HepG2 (cell line): Measurements from ENCODE around the gene ADARB1. TPM values are rescaled to one million over a fixed set of nuclear protein-coding genes. Genes with fewer than 3 reads are reported as not detected.

Source experiments
- ATAC-seq: fragments of 200-7000 bp; cut with Tn5 transposase; 3 replicates; pipeline ENCODE4 v1.9.1; 2020; ENCODE audit warnings: mild to moderate bottlenecking, moderate library complexity
- BruUV-seq: library from RNA; stranded (reverse); fragments of 400-500 nt; replicated peaks from 2 replicates; lab custom pipeline; 2021; lab: Mats Ljungman, UMichigan
- CTCF ChIA-PET: fragments of 300-600 bp; formaldehyde crosslinking; extraction: SDS; loops from one replicate; lab custom pipeline; 2021; ENCODE audit warnings: low total read pairs, inconsistent platforms, low intra/inter-chr PET ratio; lab: Yijun Ruan, JAX
- POLR2A ChIA-PET: fragments of 350-600 bp; sonication (Branson Sonifier 250); formaldehyde crosslinking; loops from one replicate; lab custom pipeline; 2020; ENCODE audit warnings: antibody characterized with exemption, inconsistent platforms; lab: Yijun Ruan, JAX
- DNase-seq: peaks from one replicate; pipeline ENCODE4 v3.0.0-alpha.2; 2015; ENCODE audit warnings: low spot score
- FAIRE-seq: peaks from 3 replicates; lab custom pipeline; 2011; peaks lifted over from hg19 to GRCh38; lab: Jason Lieb, UNC
- H2AFZ ChIP-seq: one replicate; pipeline ENCODE4 v1.6.1; 2011; ENCODE audit warnings: low read length, inconsistent platforms
- H3K27ac ChIP-seq: fragments of 300-600 bp; 3 replicates; pipeline ENCODE4 v1.8.0; 2011; ENCODE audit warnings: mixed run types, mild to moderate bottlenecking, mixed read lengths, low read length, inconsistent platforms; ENCODE audit not compliant: insufficient read depth; ENCODE audit errors: extremely low read length
- H3K27me3 ChIP-seq, 2 experiments: fragments of 200-600 bp in 1 of 2; 2 replicates in 1 of 2; 3 replicates in 1 of 2; pipeline versions ENCODE4 v1.6.0 to v1.8.0; 2011; ENCODE audit warnings: low read length in 2 of 2, mild to moderate bottlenecking in 2 of 2, moderate library complexity in 2 of 2, inconsistent platforms in 1 of 2; ENCODE audit not compliant: insufficient read depth in 2 of 2, control insufficient read depth in 1 of 2
- H3K36me3 ChIP-seq, 2 experiments: fragments of 200-600 bp in 1 of 2; replicated peaks in 1 of 2; 2 replicates in 1 of 2; 3 replicates in 1 of 2; pipeline versions ENCODE4 v1.5.1 to v1.8.0; 2011; ENCODE audit warnings: low read length in 2 of 2, inconsistent platforms in 1 of 2; ENCODE audit not compliant: insufficient read depth in 2 of 2, control insufficient read depth in 1 of 2
- H3K4me1 ChIP-seq: 2 replicates; pipeline ENCODE4 v1.5.1; 2012; ENCODE audit warnings: low read length, inconsistent platforms; ENCODE audit not compliant: insufficient read depth
- H3K4me2 ChIP-seq: 2 replicates; pipeline ENCODE4 v1.6.0; 2011; ENCODE audit warnings: low read depth, low read length, inconsistent platforms
- H3K4me3 ChIP-seq, 3 experiments: fragments of 200-600 bp in 1 of 3; sonication (generic), shearing (Covaris generic) in 1 of 3; replicated peaks in 1 of 3; 2 replicates each; pipeline ENCODE4 v1.5.1; 2011 to 2016; ENCODE audit warnings: low read length in 3 of 3, inconsistent platforms in 2 of 3, low read depth in 2 of 3, mild to moderate bottlenecking in 2 of 3, control low read depth in 1 of 3, mixed read lengths in 1 of 3; ENCODE audit not compliant: insufficient read depth in 1 of 3
- H3K79me2 ChIP-seq: one replicate; pipeline ENCODE4 v1.6.1; 2011; ENCODE audit warnings: low read length, inconsistent platforms; ENCODE audit not compliant: insufficient read depth
- H3K9ac ChIP-seq: 2 replicates; pipeline ENCODE4 v1.6.0; 2011; ENCODE audit warnings: mild to moderate bottlenecking, low read depth, low read length, inconsistent platforms; ENCODE audit not compliant: insufficient read depth
- H3K9me3 ChIP-seq: 2 replicates; pipeline ENCODE4 v1.5.1; 2012; ENCODE audit warnings: mild to moderate bottlenecking, low read length
- H4K20me1 ChIP-seq: 2 replicates; pipeline ENCODE4 v1.6.0; 2011; ENCODE audit warnings: inconsistent platforms, mild to moderate bottlenecking, low read length, moderate library complexity; ENCODE audit not compliant: insufficient read depth
- AGO2 ChIP-seq: fragments of 200-400 bp; formaldehyde crosslinking; optimal IDR thresholded peaks from 2 replicates; pipeline ENCODE3; 2017; ENCODE audit warnings: mild to moderate bottlenecking, low read depth, low read length, moderate library complexity
- ATRX ChIP-seq: sonication (generic); formaldehyde crosslinking; IDR thresholded peaks from 2 replicates; pipeline ENCODE4 v1.4.0; 2020; ENCODE audit warnings: missing genetic modification reagents, borderline replicate concordance
- HIVEP1 ChIP-seq: sonication (generic); formaldehyde crosslinking; IDR thresholded peaks from 2 replicates; pipeline ENCODE4 v1.4.0; 2020; ENCODE audit warnings: mild to moderate bottlenecking, missing genetic modification reagents
- KAT7 ChIP-seq: IDR thresholded peaks from 2 replicates; pipeline ENCODE4 v1.6.1; 2018; ENCODE audit warnings: borderline replicate concordance, missing compliant biosample characterization
- KDM1A ChIP-seq: IDR thresholded peaks from 2 replicates; pipeline ENCODE4 v1.6.1; 2016; ENCODE audit warnings: missing compliant biosample characterization
- SNAPC2 ChIP-seq: sonication (generic); formaldehyde crosslinking; IDR thresholded peaks from 2 replicates; pipeline ENCODE4 v1.8.1; 2022; ENCODE audit warnings: mild to moderate bottlenecking, missing genetic modification reagents
- STAT6 ChIP-seq: sonication (generic); formaldehyde crosslinking; IDR thresholded peaks from 2 replicates; pipeline ENCODE4 v1.4.0; 2020; ENCODE audit warnings: missing genetic modification reagents, mild to moderate bottlenecking, borderline replicate concordance
- TOPORS ChIP-seq: sonication (generic); formaldehyde crosslinking; IDR thresholded peaks from 2 replicates; pipeline ENCODE4 v1.8.0; 2023; ENCODE audit warnings: mild to moderate bottlenecking, missing genetic modification reagents
- YEATS4 ChIP-seq: sonication (generic); formaldehyde crosslinking; IDR thresholded peaks from 2 replicates; pipeline ENCODE4 v1.4.0; 2020; ENCODE audit warnings: missing genetic modification reagents, borderline replicate concordance
- ZBTB38 ChIP-seq: sonication (generic); formaldehyde crosslinking; IDR thresholded peaks from 2 replicates; pipeline ENCODE4 v1.5.1; 2020; ENCODE audit warnings: mild to moderate bottlenecking, missing genetic modification reagents
- ZC3H13 ChIP-seq: sonication (generic); formaldehyde crosslinking; IDR thresholded peaks from 2 replicates; pipeline ENCODE4 v1.8.1; 2023; ENCODE audit warnings: mild to moderate bottlenecking, missing genetic modification reagents, moderate library complexity
- ZNF615 ChIP-seq: sonication (generic); formaldehyde crosslinking; IDR thresholded peaks from 2 replicates; pipeline ENCODE4 v1.5.0; 2020; ENCODE audit warnings: mild to moderate bottlenecking, missing genetic modification reagents, borderline replicate concordance
- ZNF7 ChIP-seq: IDR thresholded peaks from 2 replicates; pipeline ENCODE4 v1.6.1; 2016; ENCODE audit warnings: missing biosample characterization, missing genetic modification reagents
- ZNF746 ChIP-seq: sonication (generic); formaldehyde crosslinking; IDR thresholded peaks from 2 replicates; pipeline ENCODE4 v1.8.0; 2022; ENCODE audit warnings: mild to moderate bottlenecking, missing genetic modification reagents
- ZSCAN31 ChIP-seq: sonication (generic); formaldehyde crosslinking; IDR thresholded peaks from 2 replicates; pipeline ENCODE4 v1.5.0; 2020; ENCODE audit warnings: low read depth, mild to moderate bottlenecking, missing genetic modification reagents
- WGBS: methylation state at CpG from one replicate; pipeline ENCODE4 v1.1.6; 2017; ENCODE audit warnings: low lambda C conversion rate; 5-methylcytosine and 5-hydroxymethylcytosine counted together
- in situ Hi-C: cut with HindIII; loops from 2 replicates; pipeline ENCODE4 v1.10.0; 2017; ENCODE audit warnings: low pct_unique_long_range_greater_than_20kb; ENCODE audit not compliant: extremely low pct_ligation_motif_present
- intact Hi-C: fragments of 100-400 bp; cut with micrococcal nuclease; formaldehyde crosslinking; loops from one replicate; pipeline ENCODE4 v1.10.0; 2022; ENCODE audit not compliant: unreplicated experiment
- polyA plus RNA-seq, 8 experiments: library from polyadenylated mRNA; depleted of rRNA in 3 of 8; stranded (reverse) in 7 of 8; unstranded in 1 of 8; fragments of >200 nt; fragmentation: Illumina TruSeq in 4 of 8; extraction: Trizol in 4 of 8; gene quantifications; 2 replicates each; pipeline versions ENCODE4 v1.2.1 to v1.2.3, GENCODE V29; 2011 to 2016; ENCODE audit warnings: low read depth in 4 of 8, missing spikeins in 1 of 8, mixed read lengths in 1 of 8; ENCODE audit not compliant: insufficient read depth in 1 of 8
- total RNA-seq, 5 experiments: library from RNA; depleted of rRNA; stranded (reverse); fragments of >200 nt; fragmentation: Illumina TruSeq; extraction: Trizol; gene quantifications; 2 replicates each; pipeline ENCODE4 v1.2.3, GENCODE V29; 2016; ENCODE audit warnings: low read depth in 1 of 5
- TF ChIP-seq, protein P1 (sequence below): sonication (generic); formaldehyde crosslinking; IDR thresholded peaks from 2 replicates; pipeline ENCODE4 v1.4.0; 2020; ENCODE audit warnings: missing genetic modification reagents

The ADARB1 gene
- total and polyA plus RNA-seq, 2 of the 13 experiments (the other 11 are each of a cell fraction or from before 2014, with no cell fraction given), result 6.6 to 10.0 TPM

- no peak overlapping the region for H3K27ac ChIP-seq
- in situ Hi-C loops (no loop called here), intact Hi-C loops (no loop called here)
- ChIA-PET CTCF (no interaction called here), POLR2A (no interaction called here)
- H3K4me3 ChIP-seq, result no peak overlapping the region
- no peak overlapping the region for H3K4me2 ChIP-seq
- H2AFZ ChIP-seq, result no peak overlapping the region
- DNase-seq, result no peak
- TF ChIP-seq ATRX (no peak), SNAPC2 (CRISPR knock-in tag) (no peak), KAT7 (CRISPR knock-in tag) (no peak), ZNF615 (CRISPR knock-in tag) (no peak), KDM1A (no peak), YEATS4 (no peak), ZSCAN31 (CRISPR knock-in tag) (no peak), ZBTB38 (CRISPR knock-in tag) (no peak), ZNF746 (CRISPR knock-in tag) (no peak), HIVEP1 (CRISPR knock-in tag) (no peak), AGO2 (no peak), STAT6 (CRISPR knock-in tag) (no peak), TOPORS (no peak), ZNF7 (no peak), ZC3H13 (CRISPR knock-in tag) (no peak)
- TF ChIP-seq, protein P1, sequence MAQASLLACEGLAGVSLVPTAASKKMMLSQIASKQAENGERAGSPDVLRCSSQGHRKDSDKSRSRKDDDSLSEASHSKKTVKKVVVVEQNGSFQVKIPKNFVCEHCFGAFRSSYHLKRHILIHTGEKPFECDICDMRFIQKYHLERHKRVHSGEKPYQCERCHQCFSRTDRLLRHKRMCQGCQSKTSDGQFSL (CRISPR knock-in tag), result no peak
- ATAC-seq, result no peak
- H3K27me3 ChIP-seq, result no peaks in the 10 kb centered on the region
- no peaks in the 10 kb centered on the region for H3K4me1 ChIP-seq
- no peaks in the 10 kb centered on the region for H3K36me3 ChIP-seq
- H3K79me2 ChIP-seq, result no peaks in the 10 kb centered on the region
- H3K9ac ChIP-seq, result no peak overlapping the region
- FAIRE-seq, result no peak
- WGBS, result 84% methylated on average over 12 of the region's 12 CpGs
- no peaks in the 10 kb centered on the region for H4K20me1 ChIP-seq
- BruUV-seq, result no TSS peak
- H3K9me3 ChIP-seq, result no peaks in the 10 kb centered on the region
Observed at GRCh38 chr21:45164124-45164511, 89.7 kb downstream of the ADARB1 start.
